Measurements from ENCODE around the gene IRX2.

DNA sequence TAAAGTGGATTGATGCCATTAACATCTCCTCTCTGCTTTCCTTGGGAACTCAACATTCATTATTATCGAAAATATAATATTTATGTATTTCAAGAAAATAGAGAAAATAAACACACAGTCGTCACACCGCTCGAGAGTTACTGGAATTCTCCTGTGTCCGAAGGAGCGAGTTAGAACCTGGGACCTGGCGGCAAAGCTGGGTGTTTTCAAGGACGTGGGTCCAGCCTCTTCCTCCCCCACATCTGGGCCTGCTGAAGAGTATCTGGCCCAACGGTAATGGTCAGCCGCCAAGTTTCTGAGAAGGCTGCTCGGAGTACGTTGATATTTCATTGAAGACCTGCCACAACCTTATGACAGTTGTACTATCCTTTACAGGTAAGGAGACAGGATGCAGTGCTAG lies 47.9 kb downstream of the IRX2 start:
- TF ChIP-seq CTCF (IDR thresholded peaks at IDR 0.05) = no peak
- TF ChIP-seq POLR2A (IDR thresholded peaks at IDR 0.05) = no peak
